CD4-positive, alpha-beta T cell treated with Interleukin-6 at 100 ng/mL for 8 hours (primary cell): ENCODE data around the gene SUGP1.
"Not testable (repeated sequence)": the region's sequence is repeated elsewhere in the genome, so short reads cannot be mapped to it uniquely, and the experiment has no call there.

Experiments used
- DNase-seq: peaks from one replicate; pipeline ENCODE4 v3.0.0-alpha.2; 2020; ENCODE audit warnings: mixed read lengths, low spot score

Gene SUGP1

GRCh38 chr19:19263886-19264487 lies 56.3 kb downstream of the SUGP1 start:
- DNase-seq = no peak

GRCh38 chr19:19262190-19263057 lies 57.9 kb downstream of the SUGP1 start:
- DNase-seq = no peak

DNA sequence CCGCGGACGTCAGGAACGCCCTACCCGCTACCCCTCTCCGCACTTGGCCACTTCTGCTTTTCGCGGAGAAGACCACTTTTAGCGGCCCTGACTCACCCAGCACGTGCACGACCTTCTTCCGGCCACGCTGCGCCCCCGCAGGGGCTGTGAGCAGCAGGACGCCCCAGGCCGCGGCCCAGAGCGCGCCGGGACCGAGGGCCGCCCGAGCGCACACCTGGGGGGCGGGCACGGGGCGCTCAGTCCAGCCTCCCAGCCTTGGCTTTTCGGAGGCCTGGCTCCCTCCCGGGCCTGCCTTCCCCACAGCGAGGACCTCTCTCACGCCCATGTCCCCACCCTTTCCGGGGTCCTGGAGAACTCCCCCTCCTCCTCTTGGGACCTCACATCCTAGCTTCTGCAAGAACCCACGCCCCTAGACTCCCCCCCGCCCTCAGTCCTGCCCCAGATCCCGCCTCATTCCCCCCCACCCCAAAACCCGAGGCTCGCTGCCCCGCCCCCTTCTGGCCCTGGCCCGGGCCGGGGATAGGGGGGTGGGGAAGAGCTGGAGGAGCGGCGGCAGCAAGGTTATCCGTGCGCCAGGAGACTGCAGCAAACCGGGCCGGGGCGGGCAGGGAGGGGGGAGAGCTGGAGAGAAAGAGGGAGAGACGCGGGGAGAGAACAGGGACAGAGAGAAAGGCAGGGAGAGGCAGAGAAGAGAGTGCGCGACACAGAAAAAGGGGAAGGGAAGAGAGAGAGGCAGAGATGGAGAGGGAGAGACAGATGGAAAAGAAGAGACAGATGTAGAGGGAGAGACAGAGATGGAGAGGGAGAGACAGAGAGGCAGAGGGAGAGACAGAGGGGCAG lies 58.7 kb downstream of the SUGP1 start:
- DNase-seq = no peak

DNA sequence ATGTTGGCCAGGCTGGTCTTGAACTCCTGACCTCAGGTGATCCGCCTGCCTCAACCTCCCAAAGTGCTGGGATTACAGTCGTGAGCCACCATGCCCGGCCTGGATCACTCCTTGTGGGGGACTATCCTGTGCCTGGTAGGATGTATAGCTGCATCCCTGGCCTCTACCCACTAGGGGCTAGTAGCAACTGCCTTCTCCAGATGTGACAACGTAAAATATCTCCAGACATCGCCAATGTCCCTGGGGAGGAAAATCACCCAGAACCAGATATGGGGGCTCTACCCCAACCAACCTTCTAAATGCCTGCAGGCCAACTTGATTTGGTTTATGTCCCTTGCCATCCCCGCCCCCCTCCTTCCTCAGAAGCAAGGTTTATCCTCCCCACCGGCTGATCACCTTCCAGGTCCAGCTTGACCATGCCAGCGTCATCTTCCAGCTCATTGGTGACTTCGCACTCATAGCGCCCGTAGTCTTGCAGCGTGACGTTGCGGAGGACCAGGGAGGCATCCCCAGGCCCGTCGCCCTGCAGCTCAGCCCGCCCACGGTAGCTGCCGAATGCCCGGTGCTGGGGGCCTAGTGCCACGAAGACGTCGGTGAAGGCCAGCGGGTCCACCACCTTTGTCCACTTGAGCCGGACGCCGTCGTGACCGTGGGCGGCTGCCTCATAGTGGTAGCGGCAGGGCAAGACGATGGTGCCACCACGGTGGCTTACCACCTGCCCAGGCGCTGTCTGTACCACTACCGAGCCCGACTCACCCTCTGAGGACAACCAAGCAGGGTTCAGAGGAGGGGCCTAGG lies 59.7 kb downstream of the SUGP1 start:
- DNase-seq = no peak

GRCh38 chr19:19259741-19260140 lies 60.6 kb downstream of the SUGP1 start:
- no peak for DNase-seq

GRCh38 chr19:19258589-19259338 lies 61.5 kb downstream of the SUGP1 start:
- no peak for DNase-seq

DNA sequence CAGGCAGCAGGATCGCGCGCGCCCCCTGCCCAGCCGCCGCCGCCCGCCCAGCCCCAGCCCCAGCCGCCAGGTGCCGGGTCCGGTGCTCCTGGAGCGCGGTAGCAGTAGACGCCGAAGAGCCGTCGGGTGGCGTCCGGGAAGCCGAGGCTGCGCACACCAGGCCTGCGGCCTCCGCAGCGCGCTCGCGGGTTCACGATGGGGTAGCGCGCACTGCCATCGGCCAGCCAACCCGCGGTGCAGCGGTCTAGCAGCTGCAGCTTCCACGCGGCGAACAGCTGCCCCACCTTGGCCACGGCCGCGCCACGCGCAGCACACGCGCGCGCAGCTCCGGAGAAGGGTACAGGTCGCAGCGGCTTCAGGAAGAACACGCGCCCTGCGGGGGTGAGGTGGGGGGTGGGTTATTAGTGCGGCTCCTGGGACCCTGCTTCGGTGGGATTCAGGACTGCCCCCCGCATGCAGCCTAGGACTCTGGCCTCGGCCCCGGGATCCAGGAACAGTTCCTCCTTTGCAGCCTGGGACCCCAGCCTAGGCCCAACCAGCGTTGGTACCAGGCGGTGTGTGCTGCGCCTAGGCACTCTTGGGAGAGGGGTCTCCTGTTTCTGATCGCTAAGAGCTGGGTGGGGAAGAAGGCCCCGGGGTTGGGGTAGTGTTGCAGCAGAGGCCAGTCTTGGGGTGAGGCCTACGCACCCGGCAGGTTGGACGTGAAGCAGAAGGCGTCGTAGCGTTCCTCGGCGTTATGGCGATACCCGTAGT lies 62.3 kb downstream of the SUGP1 start:
- no peak for DNase-seq

- no peak for DNase-seq
These were observed 63.2 kb downstream of the SUGP1 start for GRCh38 chr19:19257137-19257536.

DNA sequence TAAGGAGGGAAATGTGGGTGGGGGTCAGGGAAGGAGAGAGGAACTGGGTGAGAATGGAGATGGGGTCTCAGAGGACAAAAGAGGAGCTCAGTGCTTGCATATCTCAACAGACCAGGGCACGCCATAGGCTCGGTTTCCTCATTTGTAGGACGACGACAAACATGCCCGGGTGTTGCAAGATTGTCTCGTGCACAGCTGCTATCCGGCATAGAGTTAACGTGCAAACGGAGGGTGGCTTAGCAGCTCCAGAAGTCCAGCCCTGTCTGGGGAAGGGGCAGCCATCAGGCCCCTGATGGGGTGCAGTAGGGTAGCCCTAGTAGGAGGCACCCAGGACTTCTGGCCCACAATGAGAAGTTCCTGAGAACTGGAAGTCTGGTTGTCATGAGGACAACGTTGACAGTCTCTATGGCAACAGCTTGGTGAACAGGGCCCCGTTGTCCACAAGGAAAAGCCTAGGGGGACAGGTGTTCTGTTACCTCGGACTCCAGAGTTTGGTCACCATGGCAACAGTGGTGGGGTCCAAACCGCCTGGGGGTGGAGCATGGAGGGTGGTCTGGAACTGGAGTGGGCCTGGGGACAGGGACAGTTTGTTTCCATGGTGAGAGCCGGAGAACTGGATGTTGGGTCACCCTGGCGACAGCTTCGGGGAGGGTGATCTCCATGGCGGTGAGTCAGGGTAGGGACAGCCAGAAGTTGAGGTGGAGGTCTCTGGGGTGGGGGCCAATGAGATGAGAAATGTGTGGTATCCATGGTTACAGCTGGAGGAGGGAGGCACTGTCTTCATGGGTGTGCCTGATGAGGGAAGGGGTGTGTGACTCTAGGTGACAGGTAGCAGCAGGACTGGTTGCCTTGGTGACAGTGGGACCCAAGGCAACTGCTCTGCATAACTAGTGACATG lies 64.0 kb downstream of the SUGP1 start:
- DNase-seq = no peak

DNA sequence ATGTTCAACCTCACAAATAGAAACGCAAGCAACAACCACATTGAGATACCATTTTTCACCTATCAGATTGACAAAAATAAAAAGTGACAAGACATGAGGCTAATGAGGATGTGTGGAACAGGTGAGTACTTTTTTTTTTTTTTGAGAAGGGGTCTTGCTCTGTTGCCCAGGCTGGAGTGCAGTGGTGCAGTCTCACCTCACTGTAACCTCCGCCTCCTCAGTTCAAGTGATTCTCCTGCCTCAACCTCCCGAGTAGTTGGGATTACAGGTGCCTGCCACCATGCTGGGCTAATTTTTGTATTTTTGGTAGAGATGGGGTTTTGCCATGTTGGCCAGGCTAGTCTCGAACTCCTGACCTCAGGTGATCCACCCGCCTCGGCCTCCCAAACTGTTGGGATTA lies 66.9 kb downstream of the SUGP1 start:
- DNase-seq = not testable (repeated sequence)

- no peak for DNase-seq
These were observed 70.0 kb downstream of the SUGP1 start for GRCh38 chr19:19250196-19250801.

- no peak for DNase-seq
These were observed 79.8 kb downstream of the SUGP1 start for GRCh38 chr19:19240476-19240875.

DNA sequence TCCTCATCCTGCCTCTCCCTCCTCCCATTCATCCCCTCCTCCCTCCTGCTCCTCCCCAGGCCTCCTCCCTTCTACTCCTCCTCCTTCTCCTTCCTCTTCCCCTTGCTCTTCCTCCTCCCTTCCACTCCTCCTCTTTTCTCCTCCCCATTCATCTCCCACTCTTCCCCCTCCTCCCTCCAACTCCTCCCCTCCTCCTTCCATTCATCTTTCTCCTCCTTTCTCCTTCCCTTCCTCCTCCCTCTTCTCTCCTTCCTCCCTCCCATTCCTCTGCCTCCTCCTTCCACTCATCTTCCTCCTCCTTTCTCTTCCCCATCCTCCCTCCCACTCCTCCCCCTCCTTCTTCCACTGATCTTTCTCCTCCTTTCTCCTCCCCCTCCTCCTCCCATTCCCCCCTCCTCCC lies 80.6 kb downstream of the SUGP1 start:
- no peak for DNase-seq

DNA sequence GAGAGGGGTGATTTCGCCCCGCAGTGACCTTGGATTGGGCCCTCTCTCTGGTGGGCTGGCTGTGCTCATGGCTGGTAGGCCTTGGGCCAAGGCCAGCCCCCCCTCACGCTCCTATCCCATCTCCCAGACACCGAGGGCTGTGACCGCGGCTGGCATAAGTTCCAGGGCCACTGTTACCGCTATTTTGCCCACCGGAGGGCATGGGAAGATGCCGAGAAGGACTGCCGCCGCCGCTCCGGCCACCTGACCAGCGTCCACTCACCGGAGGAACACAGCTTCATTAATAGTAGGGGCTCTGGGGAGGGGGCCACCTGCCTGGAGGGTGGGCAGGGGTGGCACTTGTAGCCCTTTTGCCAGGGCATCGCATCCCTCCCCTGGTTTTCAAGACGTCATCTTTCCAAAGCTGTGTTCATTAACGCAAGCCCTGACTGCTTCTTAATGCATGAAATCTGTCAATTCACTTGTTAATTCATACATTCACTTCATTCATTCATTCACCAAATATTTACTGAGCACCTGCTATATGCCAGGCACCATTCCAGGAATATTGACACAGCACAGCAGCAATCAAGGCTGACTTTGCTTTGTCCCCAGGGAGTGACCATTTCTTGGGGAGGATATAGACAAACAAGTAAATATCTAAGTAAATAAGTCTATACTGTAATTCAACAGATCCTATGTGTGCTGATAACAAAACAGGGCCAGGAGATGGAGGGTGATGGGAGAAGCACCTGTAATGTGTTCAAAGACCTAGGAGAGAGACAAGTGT lies 82.0 kb downstream of the SUGP1 start:
- no peak for DNase-seq

DNA sequence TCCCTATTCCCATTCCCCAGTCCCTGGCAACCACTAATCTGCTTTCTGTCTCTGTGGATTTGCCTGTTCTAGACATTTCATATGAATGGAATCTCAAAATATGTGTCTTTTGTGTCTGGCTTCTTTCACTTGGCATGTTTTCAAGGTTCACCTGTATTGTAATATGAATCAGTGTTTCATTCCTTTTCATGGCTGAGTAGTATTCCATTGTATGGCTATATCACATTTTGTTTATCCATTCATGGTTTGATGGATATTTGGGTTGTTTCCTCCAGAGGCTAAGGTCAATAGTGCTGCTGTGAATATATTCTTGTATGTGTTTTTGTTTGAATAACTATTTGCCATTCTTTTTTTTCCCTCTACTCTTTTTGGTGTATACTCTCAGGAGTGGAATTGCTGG lies 84.1 kb downstream of the SUGP1 start:
- no peak for DNase-seq

- no peak for DNase-seq
These were observed 86.0 kb downstream of the SUGP1 start for GRCh38 chr19:19234220-19234816.

DNA sequence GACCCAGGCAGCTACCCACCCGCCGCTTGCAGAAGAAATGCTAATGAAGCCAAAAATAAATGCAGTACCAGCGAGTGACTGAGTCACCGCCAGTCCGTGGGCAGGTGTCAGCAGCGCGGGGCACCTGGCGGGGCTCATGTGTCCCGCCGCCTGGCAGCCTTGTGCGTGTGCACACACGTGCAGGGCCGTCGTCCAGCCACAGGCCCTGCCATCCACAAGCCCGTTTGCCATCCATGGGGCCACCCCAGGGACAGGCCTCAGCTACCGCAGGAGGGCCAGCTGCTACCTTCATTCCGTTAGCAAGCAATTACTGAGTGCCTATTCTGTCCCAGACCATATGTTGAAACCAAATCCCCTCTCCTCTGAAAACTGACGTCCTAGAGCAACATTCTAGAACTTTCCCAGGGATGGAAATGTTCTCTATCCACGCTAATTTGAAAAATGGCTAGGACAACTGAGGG lies 88.0 kb downstream of the SUGP1 start:
- no peak for DNase-seq

- no peak for DNase-seq
These were observed 89.3 kb downstream of the SUGP1 start for GRCh38 chr19:19230999-19231398.
